H1 (cell line): Measurements from ENCODE around the gene SFTPA1. TPM values are rescaled to one million over a fixed set of nuclear protein-coding genes. Genes with fewer than 3 reads are reported as not detected.
"Not testable (repeated sequence)": the region's sequence is repeated elsewhere in the genome, so short reads cannot be mapped to it uniquely, and the experiment has no call there.

Experiments used
- CTCF ChIA-PET: fragments of 300-600 bp; sonication (Branson Sonifier 250); formaldehyde crosslinking; loops from one replicate; lab custom pipeline; 2021; ENCODE audit not compliant: partially characterized antibody; lab: Charles Lee
- POLR2A ChIA-PET: fragments of 300-600 bp; sonication (Branson Sonifier 250); formaldehyde crosslinking; loops from one replicate; lab custom pipeline; 2021; ENCODE audit warnings: inconsistent platforms; ENCODE audit not compliant: partially characterized antibody; lab: Charles Lee
- DNase-seq, 2 experiments: peaks; one replicate each; pipeline versions ENCODE4 v3.0.0 to v3.0.0-alpha.2; 2010 to 2022; ENCODE audit warnings: low spot score in 2 of 2, low read depth in 1 of 2, mixed read lengths in 1 of 2
- FAIRE-seq: peaks from 2 replicates; lab custom pipeline; 2011; peaks lifted over from hg19 to GRCh38; lab: Jason Lieb, UNC
- H2AFZ ChIP-seq: 2 replicates; pipeline ENCODE4 v1.8.1; 2012; ENCODE audit warnings: low read length, inconsistent platforms
- H2AK5ac ChIP-seq: 2 replicates; pipeline ENCODE4 v1.6.1; 2013; ENCODE audit warnings: low read depth, low read length
- H2BK120ac ChIP-seq: replicated peaks from 2 replicates; pipeline ENCODE3; 2013; ENCODE audit warnings: low read depth, low read length, inconsistent platforms
- H2BK12ac ChIP-seq: 2 replicates; pipeline ENCODE4 v1.6.1; 2013; ENCODE audit warnings: low read depth, low read length
- H2BK15ac ChIP-seq: 2 replicates; pipeline ENCODE4 v1.6.1; 2013; ENCODE audit warnings: low read length
- H2BK20ac ChIP-seq: 2 replicates; pipeline ENCODE4 v1.6.1; 2013; ENCODE audit warnings: low read length
- H2BK5ac ChIP-seq: 2 replicates; pipeline ENCODE4 v1.6.1; 2013; ENCODE audit warnings: low read depth, low read length
- H3K14ac ChIP-seq: 2 replicates; pipeline ENCODE4 v1.6.1; 2013; ENCODE audit warnings: inconsistent platforms; ENCODE audit not compliant: insufficient read length
- H3K18ac ChIP-seq: 2 replicates; pipeline ENCODE4 v1.6.1; 2013; ENCODE audit warnings: low read length; ENCODE audit errors: extremely low read depth
- H3K23ac ChIP-seq: 2 replicates; pipeline ENCODE4 v1.6.1; 2013; ENCODE audit warnings: inconsistent platforms; ENCODE audit not compliant: insufficient read length
- H3K23me2 ChIP-seq: 2 replicates; pipeline ENCODE4 v1.6.1; 2013; ENCODE audit warnings: low read depth, low read length
- H3K27ac ChIP-seq: 2 replicates; pipeline ENCODE4 v1.6.1; 2011; ENCODE audit warnings: low read depth, low read length, inconsistent platforms
- H3K27me3 ChIP-seq, 4 experiments: replicated peaks in 1 of 4; 1 replicate in 1 of 4; 2 replicates in 3 of 4; pipeline versions ENCODE4 v1.6.1 to v1.8.1; 2011 to 2013; ENCODE audit warnings: low read length in 3 of 4, mild to moderate bottlenecking in 3 of 4, inconsistent platforms in 2 of 4, mixed read lengths in 2 of 4, moderate library complexity in 1 of 4; ENCODE audit not compliant: control insufficient read depth in 3 of 4, insufficient read depth in 3 of 4; ENCODE audit errors: extremely low read depth in 1 of 4
- H3K36me3 ChIP-seq, 4 experiments: 2 replicates each; pipeline versions ENCODE4 v1.6.1 to v1.8.1; 2011 to 2013; ENCODE audit warnings: mild to moderate bottlenecking in 4 of 4, low read length in 3 of 4, moderate library complexity in 2 of 4, control low read depth in 1 of 4, inconsistent platforms in 1 of 4; ENCODE audit not compliant: insufficient read depth in 4 of 4, control insufficient read depth in 2 of 4
- H3K4ac ChIP-seq: replicated peaks from 2 replicates; pipeline ENCODE3; 2013; ENCODE audit warnings: low read length, low read depth, mixed read lengths, inconsistent platforms; ENCODE audit not compliant: insufficient read length
- H3K4me1 ChIP-seq, 4 experiments: replicated peaks in 1 of 4; 1 replicate in 1 of 4; 2 replicates in 3 of 4; pipeline versions ENCODE4 v1.6.1 to v1.8.1; 2011 to 2013; ENCODE audit warnings: low read length in 3 of 4, inconsistent platforms in 2 of 4, mixed read lengths in 1 of 4; ENCODE audit not compliant: insufficient read depth in 4 of 4, control insufficient read depth in 3 of 4
- H3K4me2 ChIP-seq, 2 experiments: 2 replicates each; pipeline versions ENCODE4 v1.6.1 to v1.8.1; 2011 to 2013; ENCODE audit warnings: low read depth in 2 of 2, low read length in 2 of 2, control low read depth in 1 of 2, inconsistent platforms in 1 of 2, mild to moderate bottlenecking in 1 of 2; ENCODE audit not compliant: insufficient read depth in 1 of 2
- H3K4me3 ChIP-seq, 4 experiments: fragments of 200-600, 300-600 bp in 1 of 4; sonication (generic), shearing (Covaris generic), sonication (Bioruptor Twin) in 1 of 4; 2 replicates each; pipeline versions ENCODE4 v1.5.1 to v1.8.1; 2011 to 2016; ENCODE audit warnings: low read length in 4 of 4, low read depth in 3 of 4, control low read depth in 2 of 4, inconsistent platforms in 2 of 4, mild to moderate bottlenecking in 2 of 4, mixed read lengths in 1 of 4, moderate library complexity in 1 of 4; ENCODE audit not compliant: insufficient read depth in 2 of 4; ENCODE audit errors: extremely low read depth in 1 of 4
- H3K56ac ChIP-seq: replicated peaks from 2 replicates; pipeline ENCODE3; 2013; ENCODE audit warnings: low read depth, mild to moderate bottlenecking, mixed read lengths, low read length, inconsistent platforms; ENCODE audit not compliant: insufficient read length
- H3K79me1 ChIP-seq: 2 replicates; pipeline ENCODE4 v1.6.1; 2013; ENCODE audit warnings: low read depth, low read length, control low read depth
- H3K79me2 ChIP-seq, 2 experiments: 2 replicates each; pipeline versions ENCODE4 v1.6.1 to v1.8.1; 2012 to 2013; ENCODE audit warnings: low read length in 2 of 2, mild to moderate bottlenecking in 2 of 2, inconsistent platforms in 1 of 2; ENCODE audit not compliant: insufficient read depth in 2 of 2, control insufficient read depth in 1 of 2
- H3K9ac ChIP-seq, 4 experiments: replicated peaks in 1 of 4; 1 replicate in 1 of 4; 2 replicates in 3 of 4; pipeline versions ENCODE4 v1.6.1 to v1.8.1; 2011 to 2013; ENCODE audit warnings: low read depth in 3 of 4, low read length in 3 of 4, control low read depth in 2 of 4, mild to moderate bottlenecking in 2 of 4, moderate library complexity in 2 of 4, inconsistent platforms in 1 of 4; ENCODE audit errors: extremely low read depth in 1 of 4
- H3K9me3 ChIP-seq, 2 experiments: 2 replicates each; pipeline versions ENCODE4 v1.6.1 to v1.8.1; 2012 to 2013; ENCODE audit warnings: mild to moderate bottlenecking in 2 of 2, moderate library complexity in 2 of 2, control low read depth in 1 of 2, inconsistent platforms in 1 of 2, low read depth in 1 of 2, low read length in 1 of 2, mixed read lengths in 1 of 2; ENCODE audit not compliant: insufficient read depth in 2 of 2
- H4K20me1 ChIP-seq, 2 experiments: replicated peaks in 1 of 2; 2 replicates each; pipeline versions ENCODE3 to v1.8.1; 2011 to 2013; ENCODE audit warnings: inconsistent platforms in 2 of 2, low read length in 2 of 2, mild to moderate bottlenecking in 1 of 2; ENCODE audit not compliant: insufficient read depth in 2 of 2, control insufficient read depth in 1 of 2
- H4K5ac ChIP-seq: 2 replicates; pipeline ENCODE4 v1.6.1; 2013; ENCODE audit warnings: low read length, low read depth, mixed read lengths, inconsistent platforms; ENCODE audit not compliant: insufficient read length
- H4K8ac ChIP-seq: 2 replicates; pipeline ENCODE4 v1.8.0; 2013; ENCODE audit warnings: mild to moderate bottlenecking, moderate library complexity, low read length, inconsistent platforms; ENCODE audit not compliant: insufficient read depth; ENCODE audit errors: extremely low read depth
- H4K91ac ChIP-seq: replicated peaks from 2 replicates; pipeline ENCODE3; 2013; ENCODE audit warnings: low read length, mixed read lengths, inconsistent platforms; ENCODE audit not compliant: insufficient read length
- polyA plus RNA-seq, 7 experiments: library from polyadenylated mRNA; depleted of rRNA in 3 of 7; stranded (reverse) in 5 of 7; unstranded in 2 of 7; fragments of >200 nt in 5 of 7; fragments of 200-250 nt in 2 of 7; gene quantifications; 1 replicate in 5 of 7; 2 replicates in 1 of 7; 4 replicates in 1 of 7; pipeline versions ENCODE4 v1.2.1 to v1.2.3, GENCODE V29; 2011 to 2013; ENCODE audit warnings: missing spikeins in 2 of 7, mixed read lengths in 2 of 7
- total RNA-seq: library from RNA; stranded (reverse); fragmentation: NEBNext Ultra II Directional; extraction: Animal tissue kit (Norgen Biotek cat#: 25700); gene quantifications from 2 replicates; pipeline ENCODE4 v1.2.1, GENCODE V29; 2021

SFTPA1 gene
- total and polyA plus RNA-seq, 2 of the 8 experiments (the other 6 are each of a cell fraction or from before 2014, with no cell fraction given): not detected

- H3K4me2 ChIP-seq, H3K14ac ChIP-seq, POLR2A ChIA-PET, H3K9me3 ChIP-seq, H4K91ac ChIP-seq, H3K4me3 ChIP-seq, FAIRE-seq, H4K5ac ChIP-seq, H3K27me3 ChIP-seq, H4K8ac ChIP-seq, H2BK12ac ChIP-seq, CTCF ChIA-PET, H3K27ac ChIP-seq, H3K9ac ChIP-seq, DNase-seq, H3K4ac ChIP-seq, H3K79me1 ChIP-seq, H3K4me1 ChIP-seq, H3K23ac ChIP-seq, H4K20me1 ChIP-seq, H3K18ac ChIP-seq, H3K79me2 ChIP-seq, H2BK5ac ChIP-seq, H3K36me3 ChIP-seq, H2AFZ ChIP-seq, H3K23me2 ChIP-seq, H3K56ac ChIP-seq, H2AK5ac ChIP-seq, H2BK20ac ChIP-seq, H2BK120ac ChIP-seq, H2BK15ac ChIP-seq: not testable (repeated sequence)
Observed at GRCh38 chr10:79623663-79624062, 12.9 kb downstream of the SFTPA1 start.
